HuH-7.5 (cell line): ENCODE results near the gene LAMTOR3.
"Not testable (repeated sequence)": the region's sequence is repeated elsewhere in the genome, so short reads cannot be mapped to it uniquely, and the experiment has no call there.

Source experiments
- DNase-seq: peaks from one replicate; pipeline ENCODE4 v3.0.0; 2011; ENCODE audit warnings: low spot score

Gene LAMTOR3

DNA sequence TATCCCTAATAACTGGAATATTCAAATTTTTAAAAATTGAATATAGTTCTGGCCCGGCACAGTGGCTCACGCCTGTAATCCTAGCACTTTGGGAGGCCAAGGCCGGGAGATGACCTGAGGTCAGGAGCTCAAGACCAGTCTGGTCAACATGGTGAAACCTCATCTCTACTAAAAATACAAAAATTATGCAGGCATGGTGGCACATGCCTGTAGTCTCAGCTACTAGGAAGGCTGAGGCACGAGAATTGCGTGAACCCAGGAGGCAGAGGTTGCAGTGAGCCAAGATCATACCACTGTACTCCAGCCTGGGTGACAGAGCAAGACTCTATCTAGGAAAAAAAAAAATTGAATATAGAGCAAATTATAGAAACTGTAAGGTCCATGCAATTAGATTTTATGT, 64.2 kb downstream of the LAMTOR3 start:
- DNase-seq = not testable (repeated sequence)

- DNase-seq = no peak
Observed at GRCh38 chr4:99828477-99828876, 65.8 kb downstream of the LAMTOR3 start.
